Measurements from ENCODE around the gene NKX2-2. TPM values are rescaled to one million over a fixed set of nuclear protein-coding genes. Genes with fewer than 3 reads are reported as not detected.

Gene NKX2-2
- total and polyA plus RNA-seq, 2 donors (not counting 3 experiments of a cell fraction or from before 2014, with no cell fraction given) = not detected

DNA sequence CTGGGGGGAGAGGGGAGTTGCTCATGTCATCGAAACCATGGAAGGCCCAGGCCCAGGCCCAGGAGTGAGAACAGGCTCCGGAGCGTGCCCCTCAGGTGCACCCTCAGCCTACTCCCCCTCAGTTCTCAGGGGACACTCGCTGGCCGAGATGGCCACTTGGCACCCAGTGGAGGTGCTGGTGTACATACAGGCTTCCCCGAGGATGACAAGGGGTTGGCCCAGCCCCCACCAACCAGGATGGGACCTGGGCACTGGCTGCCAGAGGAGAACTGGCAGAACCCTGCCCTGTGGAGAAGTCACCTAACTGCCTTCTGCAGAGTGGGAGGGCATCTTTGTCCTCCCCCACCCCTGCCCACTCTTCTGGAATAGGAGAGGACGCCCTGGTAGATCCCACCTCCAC, 9.5 kb downstream of the NKX2-2 start:
- H3K79me2 ChIP-seq (ENCODE audit: control insufficient read depth, insufficient read depth, low read length) = no peaks in the 10 kb centered on the region
- H3K36me3 ChIP-seq (ENCODE audit: control insufficient read depth in 2 of 2, extremely low read depth in 1 of 2, insufficient read depth in 2 of 2, low read length in 2 of 2) = no peaks in the 10 kb centered on the region
- H3K4me3 ChIP-seq (replicated peaks in 1 of 3; ENCODE audit: insufficient read depth in 1 of 3, low read depth in 1 of 3, low read length in 3 of 3) = no peak overlapping the region
- no peak overlapping the region for H3K9ac ChIP-seq (replicated peaks; ENCODE audit: extremely low read depth, insufficient read depth, low read length)
- no peaks in the 10 kb centered on the region for H3K9me1 ChIP-seq (replicated peaks; ENCODE audit: control insufficient read depth, extremely low read depth, insufficient read depth, low read length)
- no peak overlapping the region for H3K27ac ChIP-seq (ENCODE audit: insufficient read depth, low read depth, low read length)
- H3K9me3 ChIP-seq (replicated peaks; ENCODE audit: control insufficient read depth, insufficient read depth, low read length) = no peaks in the 10 kb centered on the region
- CTCF ChIA-PET = interaction anchor here (1.2 to 12.0 kb wide), 9 partner anchors 14 to 667 kb away, joined by 3 to 443 read pairs (median 24); partner anchors contain the start of gene KIZ
- no peaks in the 10 kb centered on the region for H4K20me1 ChIP-seq (replicated peaks; ENCODE audit: control insufficient read depth, extremely low read depth, insufficient read depth, low read length)
- H2AFZ ChIP-seq (ENCODE audit: low read depth, low read length) = no peak overlapping the region
- dilution Hi-C loops (cut with MboI; ENCODE audit: extremely low pct_ligation_motif_present, low sequenced_read_pairs) (no loop called here), intact Hi-C loops (cut with micrococcal nuclease) (no loop called here)
- DNase-seq (ENCODE audit: low read depth, low spot score) (no peak), FAIRE-seq (no peak)
- TF ChIP-seq EZH2 (IDR thresholded peaks at IDR 0.05; ENCODE audit: borderline replicate concordance, low read depth, low read length, severe bottlenecking) = no peak
- TF ChIP-seq POLR2AphosphoS5 (IDR thresholded peaks at IDR 0.05; ENCODE audit: insufficient read depth, low read depth, low read length) = no peak
- TF ChIP-seq GATA2 (IDR thresholded peaks at IDR 0.05; ENCODE audit: insufficient read depth, insufficient read length, low read depth, low read length) = no peak
- TF ChIP-seq MYC (IDR thresholded peaks at IDR 0.05; ENCODE audit: low read depth, low read length) = no peak
- TF ChIP-seq, protein P1, sequence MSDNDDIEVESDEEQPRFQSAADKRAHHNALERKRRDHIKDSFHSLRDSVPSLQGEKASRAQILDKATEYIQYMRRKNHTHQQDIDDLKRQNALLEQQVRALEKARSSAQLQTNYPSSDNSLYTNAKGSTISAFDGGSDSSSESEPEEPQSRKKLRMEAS (IDR thresholded peaks at IDR 0.05; ENCODE audit: insufficient read depth, insufficient read length) = no peak
- no peak for TF ChIP-seq POLR2A (IDR thresholded peaks at IDR 0.05; ENCODE audit: low read depth, low read length)
- TF ChIP-seq JUN (IDR thresholded peaks at IDR 0.05; ENCODE audit: borderline replicate concordance, insufficient read depth, insufficient read length, low read depth) = no peak
- TF ChIP-seq FOS (IDR thresholded peaks at IDR 0.05; ENCODE audit: borderline replicate concordance, insufficient read depth, low read length) = no peak
- H3K4me2 ChIP-seq (ENCODE audit: insufficient read depth, low read length) = no peak overlapping the region
- BruUV-seq (replicated peaks) = no TSS peak
- POLR2A ChIA-PET = no interaction called here
- H3K27me3 ChIP-seq (ENCODE audit: control insufficient read depth in 2 of 2, insufficient read depth in 2 of 2, low read length in 2 of 2) = peaks cover 31 to 35% of the 10 kb centered on the region in 2 experiments
- no peaks in the 10 kb centered on the region for H3K4me1 ChIP-seq (ENCODE audit: control insufficient read depth, extremely low read depth, insufficient read depth, low read length)

DNA sequence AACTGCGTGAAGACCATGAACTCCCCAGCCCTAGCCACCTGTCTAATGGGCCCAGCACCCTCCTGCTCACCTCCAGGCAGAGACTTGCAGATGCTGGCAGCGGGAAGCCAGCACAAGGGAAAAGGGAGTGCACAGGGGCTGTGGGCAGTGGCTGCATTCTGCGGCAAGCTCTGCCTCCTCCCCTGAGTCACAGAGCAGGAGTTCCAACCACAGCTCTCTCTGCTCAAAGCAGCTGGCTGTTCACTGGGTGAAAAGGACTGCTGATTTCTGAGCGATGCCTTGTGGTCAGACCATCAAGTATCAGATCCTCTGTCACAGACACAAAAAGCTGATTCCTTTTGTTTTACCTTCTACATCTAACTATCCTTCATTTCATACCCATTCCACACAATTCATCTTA, 10.5 kb downstream of the NKX2-2 start:
- DNase-seq (ENCODE audit: low read depth, low spot score) (no peak), FAIRE-seq (no peak)
- intact Hi-C loops (cut with micrococcal nuclease) (no loop called here), dilution Hi-C loops (cut with MboI; ENCODE audit: extremely low pct_ligation_motif_present, low sequenced_read_pairs) (no loop called here)
- no peaks in the 10 kb centered on the region for H3K9me1 ChIP-seq (replicated peaks; ENCODE audit: control insufficient read depth, extremely low read depth, insufficient read depth, low read length)
- ChIA-PET CTCF (interaction anchor here (0.8 to 12.0 kb wide), 5 partner anchors 265 to 666 kb away, joined by 4 to 443 read pairs (median 60); partner anchors contain the start of gene KIZ), POLR2A (no interaction called here)
- no peaks in the 10 kb centered on the region for H3K79me2 ChIP-seq (ENCODE audit: control insufficient read depth, insufficient read depth, low read length)
- no peak overlapping the region for H3K4me2 ChIP-seq (ENCODE audit: insufficient read depth, low read length)
- H3K9ac ChIP-seq (replicated peaks; ENCODE audit: extremely low read depth, insufficient read depth, low read length) = no peak overlapping the region
- H3K36me3 ChIP-seq (ENCODE audit: control insufficient read depth in 2 of 2, extremely low read depth in 1 of 2, insufficient read depth in 2 of 2, low read length in 2 of 2) = no peaks in the 10 kb centered on the region
- TF ChIP-seq, protein P2, sequence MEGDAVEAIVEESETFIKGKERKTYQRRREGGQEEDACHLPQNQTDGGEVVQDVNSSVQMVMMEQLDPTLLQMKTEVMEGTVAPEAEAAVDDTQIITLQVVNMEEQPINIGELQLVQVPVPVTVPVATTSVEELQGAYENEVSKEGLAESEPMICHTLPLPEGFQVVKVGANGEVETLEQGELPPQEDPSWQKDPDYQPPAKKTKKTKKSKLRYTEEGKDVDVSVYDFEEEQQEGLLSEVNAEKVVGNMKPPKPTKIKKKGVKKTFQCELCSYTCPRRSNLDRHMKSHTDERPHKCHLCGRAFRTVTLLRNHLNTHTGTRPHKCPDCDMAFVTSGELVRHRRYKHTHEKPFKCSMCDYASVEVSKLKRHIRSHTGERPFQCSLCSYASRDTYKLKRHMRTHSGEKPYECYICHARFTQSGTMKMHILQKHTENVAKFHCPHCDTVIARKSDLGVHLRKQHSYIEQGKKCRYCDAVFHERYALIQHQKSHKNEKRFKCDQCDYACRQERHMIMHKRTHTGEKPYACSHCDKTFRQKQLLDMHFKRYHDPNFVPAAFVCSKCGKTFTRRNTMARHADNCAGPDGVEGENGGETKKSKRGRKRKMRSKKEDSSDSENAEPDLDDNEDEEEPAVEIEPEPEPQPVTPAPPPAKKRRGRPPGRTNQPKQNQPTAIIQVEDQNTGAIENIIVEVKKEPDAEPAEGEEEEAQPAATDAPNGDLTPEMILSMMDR (IDR thresholded peaks at IDR 0.05; ENCODE audit: extremely low read depth in 1 of 2, insufficient read depth in 1 of 2, low read depth in 1 of 2, low read length in 2 of 2) = no peak
- TF ChIP-seq GATA2 (IDR thresholded peaks at IDR 0.05; ENCODE audit: insufficient read depth, insufficient read length, low read depth, low read length) (no peak), EZH2 (IDR thresholded peaks at IDR 0.05; ENCODE audit: borderline replicate concordance, low read depth, low read length, severe bottlenecking) (no peak), POLR2A (IDR thresholded peaks at IDR 0.05; ENCODE audit: low read depth, low read length) (no peak), FOS (IDR thresholded peaks at IDR 0.05; ENCODE audit: borderline replicate concordance, insufficient read depth, low read length) (no peak), JUN (IDR thresholded peaks at IDR 0.05; ENCODE audit: borderline replicate concordance, insufficient read depth, insufficient read length, low read depth) (no peak), POLR2AphosphoS5 (IDR thresholded peaks at IDR 0.05; ENCODE audit: insufficient read depth, low read depth, low read length) (no peak), MYC (IDR thresholded peaks at IDR 0.05; ENCODE audit: low read depth, low read length) (no peak)
- TF ChIP-seq, protein P1 (IDR thresholded peaks at IDR 0.05; ENCODE audit: insufficient read depth, insufficient read length) = no peak
- H4K20me1 ChIP-seq (replicated peaks; ENCODE audit: control insufficient read depth, extremely low read depth, insufficient read depth, low read length) = no peaks in the 10 kb centered on the region
- no peaks in the 10 kb centered on the region for H3K4me1 ChIP-seq (ENCODE audit: control insufficient read depth, extremely low read depth, insufficient read depth, low read length)
- no peak overlapping the region for H3K4me3 ChIP-seq (replicated peaks in 1 of 3; ENCODE audit: insufficient read depth in 1 of 3, low read depth in 1 of 3, low read length in 3 of 3)
- no peak overlapping the region for H2AFZ ChIP-seq (ENCODE audit: low read depth, low read length)
- H3K27ac ChIP-seq (ENCODE audit: insufficient read depth, low read depth, low read length) = no peak overlapping the region
- no TSS peak for BruUV-seq (replicated peaks)
- H3K27me3 ChIP-seq (ENCODE audit: control insufficient read depth in 2 of 2, insufficient read depth in 2 of 2, low read length in 2 of 2) = peaks cover 25 to 30% of the 10 kb centered on the region in 2 experiments
- H3K9me3 ChIP-seq (replicated peaks; ENCODE audit: control insufficient read depth, insufficient read depth, low read length) = no peaks in the 10 kb centered on the region
